Endothelial cell of hepatic sinusoid (primary cell): ENCODE measurements around the gene SSBP4.

Source experiments
- in situ Hi-C: cut with HindIII; loops from 2 replicates; pipeline ENCODE4 v1.10.0; 2017; ENCODE audit warnings: low sequenced_read_pairs

The SSBP4 gene

DNA sequence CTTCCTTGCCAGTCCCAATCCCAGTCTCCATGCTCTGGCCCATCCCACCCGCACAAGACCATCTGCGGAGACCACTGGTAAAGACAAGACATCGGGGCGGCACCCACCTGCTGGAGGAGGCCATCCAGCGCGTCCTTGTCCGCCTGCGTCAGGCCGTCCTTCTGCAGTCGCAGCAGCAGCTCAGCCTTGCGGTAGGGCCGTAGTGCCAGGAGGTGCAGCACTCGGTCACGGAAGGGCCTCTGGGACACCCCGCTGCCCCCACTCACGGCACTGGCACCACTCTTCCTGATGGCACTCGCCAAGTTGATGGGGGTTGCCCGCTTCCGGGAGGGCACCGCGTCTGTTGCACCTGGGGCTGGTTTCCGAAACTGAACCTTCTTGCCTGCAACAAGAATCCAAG is 42.3 kb downstream of the SSBP4 start:
- in situ Hi-C loops, result loop anchor here (5.0 kb wide), 2 partner anchors 66 to 211 kb away; no protein-coding TSS in a partner anchor

DNA sequence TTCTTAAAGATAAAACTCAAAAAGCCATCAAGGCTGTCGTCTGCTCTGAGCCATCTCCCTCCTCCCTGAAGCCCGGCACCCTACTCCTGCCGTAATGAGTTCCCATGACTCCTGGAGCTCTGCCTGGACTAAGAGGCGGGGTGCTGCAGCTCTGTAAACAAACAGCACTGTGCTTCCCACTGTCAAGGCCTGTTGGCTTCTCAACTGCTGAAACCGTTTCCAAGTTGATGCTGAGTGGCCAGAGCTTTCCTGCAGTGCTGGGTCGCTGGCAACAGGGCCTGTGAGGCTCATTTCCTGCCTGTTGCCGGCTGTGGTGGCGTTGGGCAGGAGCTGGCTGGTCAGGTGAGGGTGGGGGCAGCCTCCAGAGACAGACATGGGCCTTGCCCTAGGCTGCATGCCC is 45.4 kb downstream of the SSBP4 start:
- in situ Hi-C loops, result loop anchor here (5.0 kb wide), 2 partner anchors 63 to 208 kb away; no protein-coding TSS in a partner anchor

DNA sequence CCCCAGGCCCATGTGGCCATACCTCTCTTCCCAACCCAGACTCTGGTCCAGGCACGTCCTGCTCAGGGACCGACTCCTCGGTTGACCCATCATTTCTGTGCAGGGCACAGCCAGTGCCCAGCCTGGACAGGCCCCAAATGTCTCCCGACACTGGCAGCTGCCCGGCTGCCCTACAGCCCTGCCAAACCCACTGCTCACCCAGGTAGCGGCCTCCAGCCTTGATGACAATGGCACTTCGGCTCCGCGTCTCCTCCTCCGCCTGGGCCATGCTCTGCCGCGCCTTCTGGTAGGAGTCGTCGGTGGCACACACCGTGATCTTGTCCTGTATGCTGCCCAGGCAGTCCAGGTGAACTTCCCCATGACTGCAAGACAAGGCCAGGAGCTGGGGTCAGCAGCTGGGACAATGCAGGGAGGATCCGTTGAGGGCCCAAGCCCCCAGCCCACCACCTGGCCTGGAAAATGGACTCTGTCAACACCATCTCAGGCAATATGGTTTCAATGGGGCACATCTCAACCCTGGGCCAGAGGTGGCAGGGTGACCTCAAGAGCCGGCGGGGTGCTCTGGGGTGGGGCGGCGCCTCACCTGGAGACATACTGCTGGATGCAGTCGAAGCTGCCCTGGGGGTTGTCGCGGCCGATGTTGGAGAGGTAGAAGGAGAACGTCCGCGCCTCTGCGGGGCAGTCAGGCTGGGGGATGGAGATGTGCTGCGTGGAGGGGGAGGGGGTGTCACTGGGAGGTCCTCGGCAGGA is 46.2 kb downstream of the SSBP4 start:
- in situ Hi-C loops, result no loop called here

DNA sequence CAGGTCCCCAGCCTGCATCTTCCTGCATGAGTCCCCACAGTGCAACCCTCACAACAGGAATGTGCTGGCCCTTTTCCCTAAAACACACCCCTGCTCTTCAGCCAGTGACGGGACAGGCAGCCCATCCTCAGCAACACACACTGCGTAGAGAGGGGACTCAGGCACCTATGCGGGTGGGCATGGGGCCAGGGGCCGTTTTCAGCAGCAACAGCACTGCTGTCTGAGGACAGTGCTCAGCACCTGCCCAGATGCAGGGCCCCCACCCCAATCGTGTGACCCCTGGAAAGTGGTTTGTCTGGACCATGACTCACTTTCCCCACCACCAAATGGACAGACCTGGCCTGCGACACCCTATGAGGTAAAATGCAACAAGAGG is 46.8 kb downstream of the SSBP4 start:
- in situ Hi-C loops, result no loop called here

DNA sequence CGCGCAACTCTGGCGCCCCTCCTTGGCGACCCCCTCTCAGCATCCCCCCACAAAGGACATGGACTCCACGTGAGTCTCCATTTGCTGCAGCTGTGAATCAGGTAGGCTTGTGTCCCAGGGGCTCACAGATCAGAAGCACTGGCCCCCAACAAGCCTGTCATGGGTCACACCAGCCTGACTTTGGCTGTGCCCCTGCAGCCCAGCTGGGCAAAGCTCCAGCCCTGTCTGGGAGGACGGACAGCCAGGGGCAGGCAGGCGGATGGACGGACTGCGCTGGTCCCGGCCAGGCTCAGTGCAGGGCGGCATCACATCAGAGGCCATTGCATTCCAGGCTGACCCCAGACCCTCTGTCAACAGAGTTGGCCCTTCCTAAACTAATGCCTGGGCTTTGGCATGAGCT is 47.2 kb downstream of the SSBP4 start:
- in situ Hi-C loops, result no loop called here

DNA sequence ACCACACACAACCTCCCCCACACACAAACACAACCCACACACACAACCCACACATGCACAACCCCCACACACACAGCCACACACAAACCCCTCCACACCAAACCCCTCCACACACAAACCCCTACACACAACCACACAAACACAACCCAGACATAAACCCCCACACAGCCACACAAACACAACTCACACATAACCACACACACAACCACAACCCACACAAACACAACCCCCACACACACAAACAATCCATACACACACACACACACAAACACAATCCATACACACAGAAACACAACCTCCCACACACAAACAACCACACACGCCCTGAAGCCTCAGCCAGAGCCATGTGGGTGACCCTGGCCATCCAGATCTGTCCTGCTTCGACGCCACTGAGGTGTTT is 48.8 kb downstream of the SSBP4 start:
- in situ Hi-C loops, result no loop called here

DNA sequence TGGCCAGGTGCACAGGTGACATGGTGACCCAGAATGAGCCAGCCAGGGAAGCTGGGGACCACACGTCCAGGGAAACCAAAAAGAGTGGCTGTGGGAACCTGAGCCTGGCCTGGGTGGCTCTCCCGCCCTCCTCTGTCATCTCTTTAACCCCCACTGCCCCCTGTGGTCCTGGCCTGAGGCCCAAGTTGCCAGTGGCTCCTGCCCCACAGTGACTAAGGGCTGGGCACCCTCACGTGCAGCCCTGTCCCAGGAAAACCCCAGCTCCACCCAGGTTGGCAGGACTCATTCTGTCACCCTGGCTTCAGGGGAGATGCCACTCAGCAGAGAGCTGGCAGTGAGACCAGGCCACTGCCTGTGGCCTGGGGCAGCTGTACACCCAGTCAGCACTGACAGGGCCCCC is 49.3 kb downstream of the SSBP4 start:
- in situ Hi-C loops, result no loop called here

DNA sequence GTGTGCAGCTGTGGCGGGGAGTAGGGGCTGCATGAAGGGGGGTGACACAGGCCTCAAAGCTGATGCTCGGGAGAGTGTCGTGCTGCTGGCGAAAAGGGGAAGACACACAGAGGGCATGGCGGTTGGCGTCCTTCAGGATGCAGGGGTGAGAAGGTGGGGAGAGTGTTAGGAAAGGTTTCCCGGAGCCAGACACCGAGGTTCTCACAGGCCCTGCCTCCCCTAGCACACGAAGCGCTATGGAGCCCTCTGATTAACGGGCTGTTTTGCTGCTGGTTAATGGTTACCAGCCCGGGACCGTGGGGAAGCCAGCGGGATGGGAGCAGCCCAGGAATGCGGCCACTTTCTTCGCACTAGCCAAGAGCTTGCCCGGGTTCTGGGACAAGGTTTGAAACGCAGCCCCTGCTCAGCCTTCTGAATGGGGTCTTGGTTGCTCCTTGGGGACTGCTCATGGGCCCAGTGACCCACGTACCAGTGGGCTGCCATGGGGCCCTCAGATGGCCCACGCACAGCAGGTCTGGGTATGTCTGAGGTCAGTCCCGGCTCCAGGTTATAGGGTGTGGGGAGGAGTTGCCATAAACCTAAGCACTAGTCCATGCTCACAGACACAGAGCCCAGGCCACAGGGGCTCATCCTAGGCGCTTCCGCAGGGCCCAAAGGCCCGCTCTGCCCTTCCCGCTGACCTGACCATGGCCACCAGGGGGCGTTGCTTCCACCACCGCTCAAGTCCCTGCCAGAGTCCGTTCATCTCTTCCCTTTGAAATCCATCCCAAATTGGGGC is 50.1 kb downstream of the SSBP4 start:
- in situ Hi-C loops, result no loop called here

DNA sequence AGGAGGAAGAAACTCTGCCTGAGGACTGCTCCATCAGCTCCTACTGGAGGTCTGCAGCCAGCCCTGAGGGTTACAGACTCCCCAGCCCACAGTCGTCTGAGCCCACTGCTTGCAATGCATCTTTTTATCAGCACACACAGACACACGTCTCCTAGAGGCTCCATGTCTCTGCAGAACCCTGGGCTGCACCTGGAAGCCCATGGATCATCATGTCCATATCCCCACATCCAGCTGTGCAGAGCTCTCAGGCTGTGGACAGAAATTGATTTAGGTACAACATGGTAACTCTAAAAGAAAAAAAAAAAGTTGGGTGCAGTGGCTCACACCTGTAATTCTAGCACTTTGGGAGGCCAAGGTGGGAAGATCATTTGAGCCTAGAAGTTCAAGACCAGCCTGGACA is 51.6 kb downstream of the SSBP4 start:
- in situ Hi-C loops, result no loop called here

DNA sequence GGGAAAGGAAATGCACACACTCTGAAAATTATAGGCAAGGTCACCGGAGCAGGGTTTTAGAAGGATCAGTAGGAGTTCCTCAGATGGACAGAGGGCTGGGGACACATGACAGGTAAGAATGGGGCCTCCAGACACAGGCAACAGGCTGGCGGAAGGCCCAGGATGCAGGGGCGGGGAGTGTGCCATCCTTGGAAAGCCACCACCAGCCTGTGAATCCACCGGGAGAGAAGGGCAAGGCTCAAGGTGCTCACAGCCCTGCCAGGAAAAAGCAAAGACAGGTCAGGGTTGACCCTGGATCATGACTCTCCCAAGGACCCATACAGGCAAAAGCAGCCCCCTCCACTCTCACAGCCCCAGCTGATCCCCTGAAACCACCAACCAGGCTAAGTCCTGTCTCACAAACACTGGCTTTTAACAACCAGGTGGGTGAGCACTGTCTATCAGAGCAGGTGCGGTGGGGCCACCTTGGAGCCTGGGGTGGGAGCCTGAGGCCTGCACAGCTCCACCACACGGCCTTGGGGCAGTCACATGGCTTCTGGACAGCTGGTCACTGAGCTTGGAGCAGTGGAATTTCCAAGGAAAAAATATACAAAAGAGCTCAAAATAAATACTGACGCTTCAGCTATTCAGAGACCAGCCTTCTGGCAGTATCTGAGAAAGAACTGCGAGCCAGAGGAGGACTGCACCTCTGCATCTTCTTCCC is 54.0 kb downstream of the SSBP4 start:
- in situ Hi-C loops, result no loop called here

DNA sequence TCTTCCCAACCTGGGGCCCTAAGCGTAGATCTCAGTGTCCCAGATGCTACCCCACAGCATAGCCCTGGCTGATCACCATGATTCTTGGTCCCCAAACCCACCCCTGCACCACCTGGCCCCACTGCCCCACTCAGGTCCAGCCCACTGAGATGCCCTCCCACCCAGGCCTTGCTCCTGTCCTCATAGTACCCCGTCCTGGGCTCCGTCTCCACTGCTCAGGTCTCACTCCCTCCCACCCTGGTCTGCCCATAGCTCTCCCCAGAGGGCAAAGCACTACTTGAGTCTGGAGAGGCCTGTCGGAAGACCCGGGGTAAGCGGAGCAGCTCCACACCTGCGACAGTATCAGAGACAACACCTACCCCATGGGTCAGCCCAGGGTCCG is 54.5 kb downstream of the SSBP4 start:
- in situ Hi-C loops, result no loop called here

DNA sequence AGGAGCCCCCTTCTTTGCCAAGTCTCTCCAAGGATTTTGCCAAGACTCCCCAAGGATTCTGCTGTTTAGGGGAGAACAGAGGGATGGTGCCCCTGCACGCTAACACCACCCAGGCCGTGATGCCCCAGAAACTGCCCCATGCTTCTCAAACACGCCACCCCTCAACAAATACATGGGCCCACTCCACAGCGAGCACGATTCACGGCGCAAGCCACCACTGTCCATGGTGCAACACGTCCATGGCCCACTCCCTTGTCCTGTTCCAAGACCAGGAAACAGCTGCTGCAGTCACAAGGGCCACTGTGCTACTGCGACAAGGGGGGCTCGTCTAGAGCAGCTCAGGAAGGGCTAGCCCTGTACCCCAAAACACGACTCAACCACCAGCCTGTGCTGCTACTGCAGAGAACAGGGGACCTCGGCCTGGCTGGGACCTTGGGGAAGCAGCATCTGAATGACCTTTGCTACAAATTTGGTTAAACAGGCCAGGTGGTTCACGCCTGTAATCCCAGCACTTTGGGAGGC is 55.2 kb downstream of the SSBP4 start:
- in situ Hi-C loops, result no loop called here

DNA sequence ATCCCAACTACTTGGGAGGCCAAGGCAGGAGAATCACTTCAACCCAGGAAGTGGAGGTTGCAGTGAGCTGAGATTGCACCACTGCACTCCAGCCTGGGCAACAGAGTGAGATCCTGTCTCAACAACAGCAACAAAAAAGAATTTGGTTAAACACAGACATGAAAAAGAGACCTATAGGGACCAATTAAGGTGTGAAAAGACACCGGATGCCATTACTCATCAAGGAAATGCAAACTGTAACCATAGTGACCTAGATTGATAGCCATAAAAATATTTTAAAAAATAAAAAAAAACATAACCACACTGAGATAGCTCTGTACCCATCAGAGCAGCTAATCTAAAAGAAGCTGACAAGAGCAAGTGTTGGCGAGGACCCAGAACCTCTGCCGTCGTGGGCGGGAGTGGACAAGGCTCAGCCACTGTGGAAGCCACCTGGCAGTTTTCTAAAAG is 55.8 kb downstream of the SSBP4 start:
- in situ Hi-C loops, result no loop called here

DNA sequence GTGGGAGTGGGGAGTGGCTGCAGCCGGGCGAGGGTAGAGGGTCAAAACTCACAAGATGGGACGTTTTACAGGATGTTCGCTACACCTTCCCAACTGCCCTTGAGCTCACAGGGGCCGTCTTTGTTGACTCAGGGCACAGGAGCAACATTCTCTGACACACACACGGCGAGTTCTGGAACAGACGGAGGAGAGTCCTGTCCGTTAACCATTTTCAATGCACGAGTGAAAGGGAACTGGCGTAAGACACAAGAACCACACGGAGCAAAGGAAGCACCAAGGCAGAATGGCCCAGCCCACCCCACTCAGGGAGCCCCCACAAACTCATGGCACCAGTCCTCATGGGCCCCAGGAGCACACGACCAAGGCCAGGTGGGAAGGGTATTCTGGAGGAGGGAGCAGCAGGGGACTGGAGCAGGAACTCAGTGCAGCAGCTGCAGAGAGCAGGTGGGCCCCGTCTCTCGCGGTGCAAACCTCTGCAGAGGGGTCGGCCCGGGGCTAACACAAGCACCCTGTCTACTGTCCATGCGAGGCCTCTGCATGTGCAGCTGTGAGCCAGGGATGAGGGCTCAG is 56.6 kb downstream of the SSBP4 start:
- in situ Hi-C loops, result no loop called here

DNA sequence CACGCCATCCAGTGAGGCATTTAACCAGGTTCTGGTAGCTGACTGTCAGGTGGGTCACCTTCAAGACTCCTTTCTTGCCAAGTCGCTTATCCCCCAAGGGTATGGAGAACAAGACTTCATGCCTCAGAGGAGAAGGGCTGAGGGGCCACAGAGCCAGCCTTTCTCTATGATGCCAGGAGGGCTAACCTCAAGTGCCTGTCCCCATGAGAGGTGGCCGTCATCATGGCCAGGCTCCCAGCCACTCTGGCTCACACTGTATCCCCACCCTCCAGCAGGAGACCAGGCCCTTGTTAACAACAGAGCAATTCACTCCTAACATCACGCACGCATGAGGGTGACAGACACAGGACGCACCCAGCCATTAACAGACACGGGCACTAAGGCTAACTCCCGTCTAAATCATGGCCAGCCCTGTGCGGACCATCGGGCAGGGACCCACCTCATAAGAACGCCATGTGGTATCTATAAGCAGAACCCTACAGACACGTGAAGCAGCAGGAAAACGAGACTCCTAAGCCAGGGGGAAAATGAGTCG is 57.4 kb downstream of the SSBP4 start:
- in situ Hi-C loops, result no loop called here

DNA sequence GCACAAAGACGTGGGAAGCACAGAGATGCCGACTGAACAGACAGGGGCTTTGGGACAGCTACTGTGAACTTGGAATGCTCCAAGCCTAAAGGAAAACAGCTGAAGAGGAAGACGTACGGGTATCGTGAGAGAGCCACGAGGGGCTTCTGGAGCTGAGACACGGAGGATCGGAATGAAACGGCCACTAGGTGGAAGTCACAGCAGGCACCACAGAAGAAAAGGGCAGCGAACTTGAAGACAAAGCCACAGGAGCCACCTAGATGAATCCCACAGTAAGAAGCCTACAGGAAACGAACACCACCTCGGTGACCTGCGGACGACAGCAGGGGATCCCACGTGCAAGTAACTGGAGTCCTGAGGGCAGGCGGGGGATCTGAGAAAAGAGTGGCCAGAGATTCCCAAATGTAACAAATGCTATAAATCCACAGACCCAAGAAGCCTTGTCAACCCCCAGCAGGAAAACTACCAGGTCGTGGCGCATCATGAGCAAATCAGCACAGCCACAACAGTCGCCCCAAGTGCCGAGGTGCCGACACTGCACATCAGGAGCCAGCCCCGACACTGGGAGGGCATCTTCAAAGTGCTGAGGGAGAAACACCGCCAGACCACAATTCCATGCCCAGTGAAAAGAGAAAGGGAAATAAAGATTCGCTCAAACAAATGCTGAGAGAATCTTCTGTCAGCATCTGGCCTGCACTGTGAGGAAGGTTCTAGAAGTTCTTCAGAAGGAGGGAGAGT is 58.0 kb downstream of the SSBP4 start:
- in situ Hi-C loops, result no loop called here

DNA sequence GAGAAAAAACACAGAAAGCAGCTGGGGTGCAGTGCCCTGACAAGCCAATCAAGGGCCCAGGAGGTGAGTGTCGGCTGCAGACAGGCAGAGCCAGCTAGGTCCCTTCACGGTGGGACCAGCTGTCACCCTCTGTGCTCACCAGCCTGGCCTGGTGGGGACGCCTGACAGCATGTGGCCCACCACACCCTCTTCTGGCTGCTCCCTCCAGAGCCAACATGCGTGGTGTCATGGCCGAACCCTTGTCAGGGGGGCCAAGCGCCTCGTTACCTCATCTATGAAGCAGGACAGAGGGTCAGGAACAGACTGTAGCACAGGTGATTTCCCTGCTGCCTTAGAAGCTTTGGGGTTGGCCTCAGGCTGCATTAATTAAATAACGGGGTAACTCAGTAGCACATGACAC is 58.8 kb downstream of the SSBP4 start:
- in situ Hi-C loops, result no loop called here

DNA sequence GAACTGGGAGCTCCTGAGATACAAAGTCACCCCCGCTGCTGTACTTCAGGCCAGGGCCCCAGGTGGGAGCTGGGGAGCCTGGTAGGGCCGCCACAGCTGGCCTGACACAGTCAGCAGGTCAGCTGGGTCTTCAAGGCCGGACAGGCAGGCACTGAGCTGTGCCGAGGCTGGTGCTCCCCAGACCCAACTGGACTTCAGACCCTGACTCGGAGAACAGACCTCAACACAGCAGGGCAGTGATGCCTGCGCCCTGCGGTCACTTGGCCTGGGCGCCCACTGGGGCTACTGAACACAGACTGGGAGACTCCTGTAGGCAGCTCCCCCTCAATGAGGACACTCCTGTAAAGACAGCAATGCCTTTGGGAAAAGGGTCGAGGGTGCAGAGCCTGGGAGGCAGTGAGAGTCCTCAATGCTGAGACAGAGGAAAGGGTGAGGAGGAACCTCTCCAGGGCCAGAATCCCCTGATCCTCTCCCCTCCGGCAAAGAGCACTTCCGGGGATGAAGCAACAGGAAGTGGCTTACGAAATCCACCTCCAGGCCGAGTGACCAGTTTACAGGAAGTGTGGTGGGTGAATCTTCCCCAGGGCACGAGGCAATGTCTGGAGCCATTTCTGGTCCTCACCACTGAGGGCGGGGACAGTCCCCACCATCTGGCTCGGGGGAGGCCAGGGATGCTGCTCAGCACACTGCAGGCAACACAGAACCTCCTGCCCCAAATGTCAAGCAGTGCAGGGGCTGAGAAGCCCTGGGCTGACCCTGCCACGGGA is 59.5 kb downstream of the SSBP4 start:
- in situ Hi-C loops, result no loop called here

DNA sequence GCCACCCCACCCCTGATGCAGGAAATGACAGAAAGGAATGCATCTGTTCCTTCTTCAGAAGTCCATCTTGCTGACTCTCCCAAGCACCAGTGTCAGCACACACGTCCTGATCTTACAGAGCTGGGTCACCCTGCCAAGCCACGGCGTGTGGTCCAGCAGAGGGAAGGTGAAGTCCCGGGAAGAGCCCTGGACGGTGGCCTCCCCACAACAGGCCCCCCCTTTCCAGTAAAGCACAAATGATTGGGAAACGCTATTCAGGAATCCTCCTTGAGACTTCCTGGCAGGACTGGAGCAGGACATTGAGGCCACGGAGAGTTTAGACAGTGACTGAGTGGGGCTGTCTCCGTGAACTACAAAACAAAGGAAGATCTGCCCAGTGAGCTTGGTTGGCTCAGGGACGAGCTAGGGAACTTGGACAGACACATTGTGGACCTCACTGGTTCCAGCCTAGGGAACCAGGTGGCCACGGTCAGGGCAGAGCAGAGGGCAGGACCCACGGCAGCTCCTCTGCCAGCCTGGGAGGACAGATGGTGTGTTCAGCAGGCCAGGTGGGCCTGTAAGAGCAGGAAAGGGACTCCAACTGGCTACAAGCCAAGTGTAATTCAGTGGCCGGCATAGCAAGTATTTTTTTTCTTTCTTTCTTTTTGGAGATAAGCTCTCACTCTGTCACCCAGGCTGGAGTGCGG is 61.0 kb downstream of the SSBP4 start:
- in situ Hi-C loops, result no loop called here
